Measurements from ENCODE around the gene AOPEP. TPM values are rescaled to one million over a fixed set of nuclear protein-coding genes. Genes with fewer than 3 reads are reported as not detected.

AOPEP gene
- total RNA-seq, 1 experiment from 2014 or later = 14.4 TPM

- Mint-ChIP-seq H3K9me3 (no peaks in the 10 kb centered on the region), H3K27me3 (ENCODE audit: low read depth) (no peaks in the 10 kb centered on the region), H3K4me3 (no peak overlapping the region), H3K27ac (no peak overlapping the region), H3K36me3 (no peaks in the 10 kb centered on the region), H3K4me1 (peaks cover 29% of the 10 kb centered on the region)
- ATAC-seq = no peak
- DNase-seq (ENCODE audit: low spot score) = no peak
- TF ChIP-seq FOXP4 (CRISPR knock-in tag; IDR thresholded peaks at IDR 0.05) (no peak), ZSCAN18 (CRISPR knock-in tag; IDR thresholded peaks at IDR 0.05) (no peak), PREB (CRISPR knock-in tag; IDR thresholded peaks at IDR 0.05; ENCODE audit: borderline replicate concordance) (no peak), ZNF281 (CRISPR knock-in tag; IDR thresholded peaks at IDR 0.05) (no peak), ZNF671 (CRISPR knock-in tag; IDR thresholded peaks at IDR 0.05) (no peak), STAT6 (CRISPR knock-in tag; conservative IDR thresholded peaks at IDR 0.05; ENCODE audit: low read depth) (no peak)
- CTCF ChIA-PET = interaction anchor here (1.0 to 1.3 kb wide), 3 partner anchors 9 to 301 kb away, joined by 3 to 4 read pairs (median 3); no protein-coding TSS in a partner anchor
- POLR2A ChIA-PET = interaction anchor here (0.6 kb wide), 1 partner anchor 135 kb away, joined by 3 read pairs; no protein-coding TSS in a partner anchor
Observed at GRCh38 chr9:94981723-94982090, 255.2 kb downstream of the AOPEP start.

- no peaks in the 10 kb centered on the region for H3K36me3 Mint-ChIP-seq
- H3K27ac Mint-ChIP-seq = peak overlapping the region; percentile 51; the same call in 1 of the 2 replicates
- H3K4me1 Mint-ChIP-seq = peaks cover 29% of the 10 kb centered on the region
- no peaks in the 10 kb centered on the region for H3K27me3 Mint-ChIP-seq (ENCODE audit: low read depth)
- CTCF ChIA-PET = no interaction called here
- no peak overlapping the region for H3K4me3 Mint-ChIP-seq
- H3K9me3 Mint-ChIP-seq = no peaks in the 10 kb centered on the region
- ATAC-seq (no peak), DNase-seq (ENCODE audit: low spot score) (no peak)
- POLR2A ChIA-PET = no interaction called here
- TF ChIP-seq NR2C2 (CRISPR knock-in tag; IDR thresholded peaks at IDR 0.05) (no peak), AR (CRISPR knock-in tag; IDR thresholded peaks at IDR 0.05) (no peak), SMAD3 (CRISPR knock-in tag; IDR thresholded peaks at IDR 0.05; ENCODE audit: borderline replicate concordance) (no peak), PRDM15 (CRISPR knock-in tag; IDR thresholded peaks at IDR 0.05) (no peak), ELF4 (CRISPR knock-in tag; IDR thresholded peaks at IDR 0.05; ENCODE audit: low read depth) (no peak), ZNF138 (CRISPR knock-in tag; conservative IDR thresholded peaks at IDR 0.05) (no peak), KAT7 (CRISPR knock-in tag; IDR thresholded peaks at IDR 0.05; ENCODE audit: borderline replicate concordance) (no peak), SP1 (CRISPR knock-in tag; conservative IDR thresholded peaks at IDR 0.05) (no peak), MYBL2 (CRISPR knock-in tag; IDR thresholded peaks at IDR 0.05) (no peak), TEAD1 (CRISPR knock-in tag; IDR thresholded peaks at IDR 0.05) (no peak), E2F1 (CRISPR knock-in tag; IDR thresholded peaks at IDR 0.05) (no peak)
Observed at GRCh38 chr9:94982211-94982610, 255.7 kb downstream of the AOPEP start.

Data from WTC11 (cell line).